ENCODE measurements around the gene CASTOR1.
A peak's percentile ranks its signal among the peaks of the same experiment; 100 is the strongest.

Gene CASTOR1

DNA sequence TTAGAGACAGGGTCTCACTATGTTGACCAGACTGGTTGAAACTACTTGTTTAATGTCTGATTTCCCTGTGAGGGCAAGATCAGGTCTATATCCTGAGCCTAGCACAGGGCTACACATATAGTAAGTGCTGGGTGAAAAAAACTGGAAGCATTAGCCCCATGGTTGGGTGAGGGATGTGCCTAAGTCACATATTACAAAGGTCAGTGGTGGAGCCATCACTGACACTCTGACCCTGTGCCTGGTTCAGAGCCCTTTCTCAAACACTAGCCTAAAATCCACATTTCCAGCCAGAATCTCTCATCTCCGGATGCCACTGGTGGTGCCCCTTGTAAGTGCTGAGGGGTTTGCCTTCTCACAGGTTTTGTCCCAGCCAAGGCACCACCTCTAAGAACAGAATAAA lies 28.5 kb upstream of the CASTOR1 start:
- Histone ChIP-seq H3K27me3 (ENCODE audit: low read depth, low read length) (no peaks in the 10 kb centered on the region), H3K4me3 (ENCODE audit: low read length) (no peak overlapping the region), H2AFZ (ENCODE audit: low read depth, low read length) (no peak overlapping the region), H3K9me3 (ENCODE audit: insufficient read depth, low read length) (no peaks in the 10 kb centered on the region), H4K20me1 (ENCODE audit: insufficient read depth, low read length) (no peaks in the 10 kb centered on the region), H3K4me1 (ENCODE audit: low read length) (peaks cover 21% of the 10 kb centered on the region), H3K79me2 (ENCODE audit: low read length) (peaks cover 4% of the 10 kb centered on the region; the same call in 1 of the 2 replicates), H3K27ac (ENCODE audit: low read length) (no peak overlapping the region), H3K36me3 (replicated peaks; ENCODE audit: low read depth, low read length) (no peaks in the 10 kb centered on the region), H3K9ac (ENCODE audit: low read length) (no peak overlapping the region), H3K4me2 (ENCODE audit: low read length) (no peak overlapping the region)
- no peak for TF ChIP-seq EZH2phosphoT487 (IDR thresholded peaks at IDR 0.05; ENCODE audit: low read depth)
- TF ChIP-seq CTCF (IDR thresholded peaks at IDR 0.05; ENCODE audit: low read depth, low read length), result no peak

GRCh38 chr22:30315962-30316576 lies 26.8 kb upstream of the CASTOR1 start:
- Histone ChIP-seq H3K9me3 (ENCODE audit: insufficient read depth, low read length) (no peaks in the 10 kb centered on the region), H3K4me1 (ENCODE audit: low read length) (peaks cover 25% of the 10 kb centered on the region), H3K36me3 (replicated peaks; ENCODE audit: low read depth, low read length) (no peaks in the 10 kb centered on the region), H2AFZ (ENCODE audit: low read depth, low read length) (no peak overlapping the region), H3K27ac (ENCODE audit: low read length) (no peak overlapping the region), H3K79me2 (ENCODE audit: low read length) (peaks cover 4% of the 10 kb centered on the region; the same call in 1 of the 2 replicates), H3K4me2 (ENCODE audit: low read length) (no peak overlapping the region), H4K20me1 (ENCODE audit: insufficient read depth, low read length) (no peaks in the 10 kb centered on the region), H3K27me3 (ENCODE audit: low read depth, low read length) (no peaks in the 10 kb centered on the region), H3K9ac (ENCODE audit: low read length) (no peak overlapping the region), H3K4me3 (ENCODE audit: low read length) (no peak overlapping the region)
- TF ChIP-seq EZH2phosphoT487 (IDR thresholded peaks at IDR 0.05; ENCODE audit: low read depth), result no peak
- TF ChIP-seq CTCF (IDR thresholded peaks at IDR 0.05; ENCODE audit: low read depth, low read length), result no peak

DNA sequence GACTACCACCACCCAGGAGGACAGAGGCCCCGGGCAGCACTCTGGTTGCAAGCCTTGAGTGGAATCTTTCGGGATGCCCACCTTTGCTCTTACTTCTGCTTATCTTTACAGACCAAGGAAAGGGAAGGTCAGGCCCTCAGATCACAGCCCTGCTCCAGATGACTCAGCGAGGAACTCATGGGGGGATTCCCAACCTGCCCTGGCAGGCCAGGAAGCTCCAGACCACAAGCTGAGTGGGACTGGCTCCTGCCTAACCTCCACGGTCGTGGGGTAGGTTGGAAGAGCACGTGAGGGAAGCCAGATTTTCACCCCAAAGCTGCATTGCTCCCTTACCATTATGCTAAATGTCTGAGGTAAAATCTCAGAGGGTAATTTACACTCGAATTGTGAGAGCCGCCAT lies 25.6 kb upstream of the CASTOR1 start:
- TF ChIP-seq EZH2phosphoT487 (IDR thresholded peaks at IDR 0.05; ENCODE audit: low read depth) (no peak), CTCF (IDR thresholded peaks at IDR 0.05; ENCODE audit: low read depth, low read length) (no peak)
- Histone ChIP-seq H3K9me3 (ENCODE audit: insufficient read depth, low read length) (no peaks in the 10 kb centered on the region), H3K36me3 (replicated peaks; ENCODE audit: low read depth, low read length) (no peaks in the 10 kb centered on the region), H3K4me3 (ENCODE audit: low read length) (peak overlapping the region; percentile 34; the same call in 1 of the 2 replicates), H3K9ac (ENCODE audit: low read length) (peak overlapping the region; percentile 33; the same call in 1 of the 2 replicates), H3K4me1 (ENCODE audit: low read length) (peaks cover 36% of the 10 kb centered on the region), H4K20me1 (ENCODE audit: insufficient read depth, low read length) (no peaks in the 10 kb centered on the region), H2AFZ (ENCODE audit: low read depth, low read length) (no peak overlapping the region), H3K79me2 (ENCODE audit: low read length) (peaks cover 4% of the 10 kb centered on the region; the same call in 1 of the 2 replicates), H3K4me2 (ENCODE audit: low read length) (peak overlapping the region; percentile 69), H3K27ac (ENCODE audit: low read length) (peak overlapping the region; percentile 38), H3K27me3 (ENCODE audit: low read depth, low read length) (no peaks in the 10 kb centered on the region)

DNA sequence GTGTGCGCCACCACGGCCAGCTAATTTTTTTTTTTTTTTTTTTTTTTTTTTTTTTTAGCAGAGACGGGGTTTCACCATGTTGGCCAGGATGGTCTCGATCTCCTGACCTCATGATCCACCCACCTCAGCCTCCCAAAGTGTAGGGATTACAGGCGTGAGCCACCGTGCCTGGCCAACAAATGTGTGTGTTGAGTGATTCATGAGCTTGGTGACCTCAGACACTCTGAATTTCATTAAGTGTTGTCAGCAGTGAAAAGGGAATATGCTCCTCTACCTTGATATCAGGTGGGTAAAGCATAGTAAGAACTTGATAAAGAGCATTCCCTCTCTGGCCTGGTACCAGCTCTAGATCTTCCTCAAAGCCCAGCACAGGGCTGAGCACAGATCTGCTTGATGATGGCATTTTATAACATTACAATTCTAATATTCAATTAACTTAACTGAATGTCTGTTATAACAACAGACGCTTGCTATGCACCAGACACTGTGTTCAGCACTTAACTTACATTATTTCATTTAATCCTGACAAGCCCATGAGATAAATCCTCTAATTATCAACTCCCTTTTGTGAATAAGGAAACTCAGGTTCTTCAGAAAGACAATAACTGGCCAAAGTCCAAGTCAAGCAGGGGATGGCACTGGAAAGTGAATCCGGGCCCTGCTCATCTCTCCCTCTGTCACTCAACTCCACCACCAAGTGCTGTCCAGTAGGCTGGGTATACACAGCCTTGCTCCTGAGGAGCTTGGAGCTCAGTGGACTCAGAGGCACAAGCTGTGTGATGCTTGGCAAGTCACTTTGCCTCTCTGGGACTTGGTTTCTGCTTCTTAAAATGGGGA lies 24.4 kb upstream of the CASTOR1 start:
- peaks cover 4% of the 10 kb centered on the region; the same call in 1 of the 2 replicates for H3K79me2 ChIP-seq (ENCODE audit: low read length)
- no peak overlapping the region for H3K4me3 ChIP-seq (ENCODE audit: low read length)
- no peaks in the 10 kb centered on the region for H3K9me3 ChIP-seq (ENCODE audit: insufficient read depth, low read length)
- no peaks in the 10 kb centered on the region for H4K20me1 ChIP-seq (ENCODE audit: insufficient read depth, low read length)
- no peak overlapping the region for H2AFZ ChIP-seq (ENCODE audit: low read depth, low read length)
- no peak for TF ChIP-seq CTCF (IDR thresholded peaks at IDR 0.05; ENCODE audit: low read depth, low read length)
- TF ChIP-seq EZH2phosphoT487 (IDR thresholded peaks at IDR 0.05; ENCODE audit: low read depth), result no peak
- H3K27me3 ChIP-seq (ENCODE audit: low read depth, low read length), result no peaks in the 10 kb centered on the region
- no peak overlapping the region for H3K27ac ChIP-seq (ENCODE audit: low read length)
- H3K36me3 ChIP-seq (replicated peaks; ENCODE audit: low read depth, low read length), result no peaks in the 10 kb centered on the region
- no peak overlapping the region for H3K9ac ChIP-seq (ENCODE audit: low read length)
- H3K4me2 ChIP-seq (ENCODE audit: low read length), result peak overlapping the region; percentile 69; the same call in 1 of the 2 replicates
- peaks cover 48% of the 10 kb centered on the region for H3K4me1 ChIP-seq (ENCODE audit: low read length)
